ENCODE measurements around the gene CDH15. TPM values are rescaled to one million over a fixed set of nuclear protein-coding genes. Genes with fewer than 3 reads are reported as not detected.
"Not testable (repeated sequence)": the region's sequence is repeated elsewhere in the genome, so short reads cannot be mapped to it uniquely, and the experiment has no call there.

Gene CDH15
- total and polyA plus RNA-seq, 2 donors from 2014 or later: 0.22 to 0.31 TPM

DNA sequence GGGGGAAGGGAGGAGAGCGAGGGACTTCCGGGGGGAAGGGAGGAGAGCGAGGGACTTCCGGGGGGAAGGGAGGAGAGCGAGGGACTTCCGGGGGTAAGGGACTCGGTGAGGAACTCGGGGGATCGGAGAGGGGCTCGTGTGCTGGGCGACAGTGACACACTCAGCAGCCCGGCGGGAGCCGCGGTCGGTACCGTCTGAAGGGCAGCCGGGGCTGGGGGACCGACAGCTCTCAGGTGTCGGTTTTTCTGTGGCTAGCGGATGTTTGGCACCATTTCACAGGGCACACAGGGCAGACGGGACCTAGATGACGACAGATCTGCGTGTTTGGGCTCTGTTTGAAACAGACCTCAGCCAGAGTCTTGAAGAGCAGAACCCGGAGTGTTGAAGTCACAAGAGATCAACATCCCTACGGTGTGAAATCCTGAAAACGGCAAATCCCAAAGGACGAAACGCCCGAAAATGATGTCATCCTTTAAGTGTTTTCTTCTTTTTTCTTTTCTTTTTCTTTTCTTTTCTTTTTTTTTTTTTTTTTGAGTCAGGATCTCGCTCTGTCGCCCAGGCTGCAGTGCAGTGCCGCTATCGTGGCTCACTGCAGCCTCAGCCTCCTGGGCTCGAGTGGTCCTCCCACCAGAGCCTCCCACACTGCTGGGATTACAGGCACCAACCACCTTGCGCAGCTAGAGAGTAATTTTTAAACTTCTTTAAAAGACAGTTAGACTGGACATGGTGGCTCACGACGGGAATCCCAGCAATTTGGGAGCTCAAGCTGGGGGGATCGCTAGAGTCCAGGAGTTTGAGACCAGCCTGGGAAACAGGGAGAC, 69.8 kb downstream of the CDH15 start:
- TF ChIP-seq, protein P1, sequence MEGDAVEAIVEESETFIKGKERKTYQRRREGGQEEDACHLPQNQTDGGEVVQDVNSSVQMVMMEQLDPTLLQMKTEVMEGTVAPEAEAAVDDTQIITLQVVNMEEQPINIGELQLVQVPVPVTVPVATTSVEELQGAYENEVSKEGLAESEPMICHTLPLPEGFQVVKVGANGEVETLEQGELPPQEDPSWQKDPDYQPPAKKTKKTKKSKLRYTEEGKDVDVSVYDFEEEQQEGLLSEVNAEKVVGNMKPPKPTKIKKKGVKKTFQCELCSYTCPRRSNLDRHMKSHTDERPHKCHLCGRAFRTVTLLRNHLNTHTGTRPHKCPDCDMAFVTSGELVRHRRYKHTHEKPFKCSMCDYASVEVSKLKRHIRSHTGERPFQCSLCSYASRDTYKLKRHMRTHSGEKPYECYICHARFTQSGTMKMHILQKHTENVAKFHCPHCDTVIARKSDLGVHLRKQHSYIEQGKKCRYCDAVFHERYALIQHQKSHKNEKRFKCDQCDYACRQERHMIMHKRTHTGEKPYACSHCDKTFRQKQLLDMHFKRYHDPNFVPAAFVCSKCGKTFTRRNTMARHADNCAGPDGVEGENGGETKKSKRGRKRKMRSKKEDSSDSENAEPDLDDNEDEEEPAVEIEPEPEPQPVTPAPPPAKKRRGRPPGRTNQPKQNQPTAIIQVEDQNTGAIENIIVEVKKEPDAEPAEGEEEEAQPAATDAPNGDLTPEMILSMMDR (IDR thresholded peaks at IDR 0.05; ENCODE audit: borderline replicate concordance, extremely low read depth, insufficient read depth): no peak
- Histone ChIP-seq H3K27me3 (ENCODE audit: control insufficient read depth, insufficient read depth, low read length) (no peaks in the 10 kb centered on the region), H3K9ac (ENCODE audit: low read length in 3 of 3) (peak overlapping the region; percentile 86 to 98 (median 94)), H3K27ac (ENCODE audit: low read depth in 2 of 2, low read length in 2 of 2) (peak overlapping the region; percentile 96 to 98), H3K4me1 (ENCODE audit: control insufficient read depth in 2 of 3, insufficient read depth in 2 of 3, low read depth in 1 of 3, low read length in 3 of 3) (peaks cover 0 to 5% (median 2%) of the 10 kb centered on the region in 3 donors), H3K36me3 (ENCODE audit: control insufficient read depth in 2 of 3, insufficient read depth in 3 of 3, low read length in 3 of 3) (no peaks in the 10 kb centered on the region), H3K4me3 (ENCODE audit: low read length in 3 of 3) (peak overlapping the region; percentile 73 to 96 (median 95)), H3K9me3 (ENCODE audit: control insufficient read depth in 2 of 3, insufficient read depth in 1 of 3, low read length in 3 of 3) (no peaks in the 10 kb centered on the region)
- DNase-seq (peak; percentile 79 to 91 (median 86)), FAIRE-seq (no peak)
- intact Hi-C loops (cut with DNase I): no loop called here

DNA sequence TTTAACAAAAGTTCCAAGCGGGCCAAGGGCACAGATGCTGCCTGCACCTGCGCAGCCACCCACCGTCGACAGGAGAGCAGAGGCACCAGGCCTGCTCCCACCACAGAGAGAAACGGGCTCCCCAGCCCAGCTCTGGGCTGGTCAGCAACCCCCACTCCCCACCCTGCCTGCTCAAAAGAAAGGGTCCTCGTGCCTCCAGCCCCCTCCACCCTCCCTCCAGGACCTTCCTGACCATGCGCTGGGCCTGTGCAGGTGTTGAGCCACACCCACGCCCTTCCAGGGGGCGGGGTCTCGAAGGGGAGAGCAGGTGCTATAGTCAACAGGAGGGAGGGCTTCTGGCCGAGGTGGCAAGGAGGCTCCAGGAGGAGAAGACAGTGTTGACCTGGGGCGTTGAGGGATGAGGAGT, 71.2 kb downstream of the CDH15 start:
- FAIRE-seq (no peak), DNase-seq (peak in 1 of 5 donors; percentile 66)
- intact Hi-C loops (cut with DNase I): no loop called here

DNA sequence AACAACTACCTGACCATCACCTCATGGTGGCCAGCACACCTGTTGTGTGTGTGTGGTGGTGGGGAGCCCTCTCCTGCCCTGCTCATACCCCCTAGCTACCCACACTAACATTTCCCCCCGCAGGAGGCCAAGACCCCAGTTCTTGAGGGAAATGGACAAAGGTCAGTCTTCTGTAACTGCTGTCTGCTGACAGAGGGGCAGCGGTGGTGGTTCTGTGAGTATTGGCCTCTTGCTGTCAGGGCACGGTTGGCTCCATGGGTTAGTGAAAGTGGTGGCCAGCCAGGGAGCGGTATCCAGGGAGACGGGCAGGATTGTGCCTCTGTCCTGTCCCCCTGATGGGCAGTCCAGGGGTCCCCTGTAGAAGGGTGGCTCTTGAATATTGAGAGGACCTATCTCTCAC, 72.1 kb downstream of the CDH15 start:
- TF ChIP-seq, protein P1 (IDR thresholded peaks at IDR 0.05; ENCODE audit: borderline replicate concordance, extremely low read depth, insufficient read depth): no peak
- H3K36me3 ChIP-seq (ENCODE audit: control insufficient read depth in 2 of 3, insufficient read depth in 3 of 3, low read length in 3 of 3): no peaks in the 10 kb centered on the region
- H3K9me3 ChIP-seq (ENCODE audit: control insufficient read depth in 2 of 3, insufficient read depth in 1 of 3, low read length in 3 of 3): no peaks in the 10 kb centered on the region
- peaks cover 0 to 5% (median 2%) of the 10 kb centered on the region in 3 donors for H3K4me1 ChIP-seq (ENCODE audit: control insufficient read depth in 2 of 3, insufficient read depth in 2 of 3, low read depth in 1 of 3, low read length in 3 of 3)
- H3K27ac ChIP-seq (ENCODE audit: low read depth in 2 of 2, low read length in 2 of 2): no peak overlapping the region
- H3K9ac ChIP-seq (ENCODE audit: low read length in 3 of 3): no peak overlapping the region
- DNase-seq: no peak
- FAIRE-seq: no peak
- no peaks in the 10 kb centered on the region for H3K27me3 ChIP-seq (ENCODE audit: control insufficient read depth, insufficient read depth, low read length)
- intact Hi-C loops (cut with DNase I): no loop called here
- H3K4me3 ChIP-seq (ENCODE audit: low read length in 3 of 3): no peak overlapping the region

More for the DNA sequence above, 71.2 kb downstream of the CDH15 start:
- Histone ChIP-seq H3K9ac (ENCODE audit: low read length in 3 of 3) (no peak overlapping the region), H3K36me3 (ENCODE audit: control insufficient read depth in 2 of 3, insufficient read depth in 3 of 3, low read length in 3 of 3) (no peaks in the 10 kb centered on the region), H3K4me3 (ENCODE audit: low read length in 3 of 3) (no peak overlapping the region), H3K9me3 (ENCODE audit: control insufficient read depth in 2 of 3, insufficient read depth in 1 of 3, low read length in 3 of 3) (no peaks in the 10 kb centered on the region), H3K27me3 (ENCODE audit: control insufficient read depth, insufficient read depth, low read length) (no peaks in the 10 kb centered on the region), H3K27ac (ENCODE audit: low read depth in 2 of 2, low read length in 2 of 2) (no peak overlapping the region), H3K4me1 (ENCODE audit: control insufficient read depth in 2 of 3, insufficient read depth in 2 of 3, low read depth in 1 of 3, low read length in 3 of 3) (peaks cover 0 to 5% (median 2%) of the 10 kb centered on the region in 3 donors)
- TF ChIP-seq, protein P1 (IDR thresholded peaks at IDR 0.05; ENCODE audit: borderline replicate concordance, extremely low read depth, insufficient read depth): no peak

DNA sequence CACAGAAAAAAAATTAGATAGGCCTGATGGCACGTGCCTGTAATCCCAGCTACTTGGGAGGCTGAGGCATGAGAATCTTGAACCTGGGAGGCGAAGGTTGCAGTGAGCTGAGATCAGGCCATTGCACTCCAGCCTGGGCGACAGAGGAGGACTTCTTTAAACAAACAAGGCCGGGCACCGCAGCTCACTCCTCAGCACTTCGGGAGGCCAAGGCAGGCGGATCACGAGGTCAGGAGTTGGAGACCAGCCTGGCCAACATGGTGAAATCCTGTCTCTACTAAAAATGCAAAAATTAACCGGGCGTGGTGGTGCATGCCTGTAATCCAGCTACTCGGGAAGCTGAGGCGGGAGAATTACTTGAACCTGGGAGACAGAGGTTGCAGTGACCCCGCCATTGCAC, 72.7 kb downstream of the CDH15 start:
- DNase-seq; FAIRE-seq; H3K9me3 ChIP-seq (ENCODE audit: control insufficient read depth in 2 of 3, insufficient read depth in 1 of 3, low read length in 3 of 3); H3K27me3 ChIP-seq (ENCODE audit: control insufficient read depth, insufficient read depth, low read length); H3K9ac ChIP-seq (ENCODE audit: low read length in 3 of 3); H3K27ac ChIP-seq (ENCODE audit: low read depth in 2 of 2, low read length in 2 of 2); H3K4me3 ChIP-seq (ENCODE audit: low read length in 3 of 3); H3K4me1 ChIP-seq (ENCODE audit: control insufficient read depth in 2 of 3, insufficient read depth in 2 of 3, low read depth in 1 of 3, low read length in 3 of 3); intact Hi-C loops (cut with DNase I); H3K36me3 ChIP-seq (ENCODE audit: control insufficient read depth in 2 of 3, insufficient read depth in 3 of 3, low read length in 3 of 3): not testable (repeated sequence)
